LNCaP clone FGC (cell line): ENCODE measurements around the gene HIVEP3.

Experiments
- DNase-seq: peaks from one replicate; pipeline ENCODE4 v3.0.0-alpha.2; 2011; ENCODE audit warnings: low read depth
- H3K4me3 ChIP-seq: 2 replicates; pipeline ENCODE4 v1.5.1; 2011; ENCODE audit warnings: mild to moderate bottlenecking, low read depth, low read length, control low read depth
- CTCF ChIP-seq: IDR thresholded peaks from 2 replicates; pipeline ENCODE4 v1.5.1; 2012; ENCODE audit warnings: mild to moderate bottlenecking; ENCODE audit not compliant: control insufficient read depth, insufficient read depth; ENCODE audit errors: extremely low read depth

Gene HIVEP3

GRCh38 chr1:41480204-41481108 lies 438.3 kb downstream of the HIVEP3 start:
- no peak for DNase-seq
- H3K4me3 ChIP-seq: no peak overlapping the region
- TF ChIP-seq CTCF: no peak

GRCh38 chr1:41479808-41480160 lies 438.9 kb downstream of the HIVEP3 start:
- no peak overlapping the region for H3K4me3 ChIP-seq
- no peak for DNase-seq
- no peak for TF ChIP-seq CTCF

GRCh38 chr1:41479000-41479807 lies 439.5 kb downstream of the HIVEP3 start:
- no peak overlapping the region for H3K4me3 ChIP-seq
- DNase-seq: no peak
- no peak for TF ChIP-seq CTCF

GRCh38 chr1:41478118-41478748 lies 440.5 kb downstream of the HIVEP3 start:
- no peak for TF ChIP-seq CTCF
- DNase-seq: no peak
- no peak overlapping the region for H3K4me3 ChIP-seq

- peak; percentile 55 for DNase-seq
- H3K4me3 ChIP-seq: no peak overlapping the region
- no peak for TF ChIP-seq CTCF
These were observed 441.8 kb downstream of the HIVEP3 start for GRCh38 chr1:41476807-41477361.

- H3K4me3 ChIP-seq: no peak overlapping the region
- no peak for DNase-seq
- no peak for TF ChIP-seq CTCF
These were observed 442.7 kb downstream of the HIVEP3 start for GRCh38 chr1:41475859-41476567.
